Skeletal muscle tissue (tissue), 4 donors: ENCODE measurements around the gene DISP3. TPM values are rescaled to one million over a fixed set of nuclear protein-coding genes. Genes with fewer than 3 reads are reported as not detected.

Experiments used
- H3K27ac ChIP-seq: one replicate; pipeline ENCODE4 v1.7.0; 2013; ENCODE audit warnings: mild to moderate bottlenecking, low read depth, low read length, inconsistent platforms
- H3K27me3 ChIP-seq, 3 donors: one replicate each; pipeline ENCODE4 v1.7.0; 2013; ENCODE audit warnings: low read length in 3 of 3; ENCODE audit not compliant: control insufficient read depth in 3 of 3, insufficient read depth in 3 of 3
- H3K36me3 ChIP-seq, 3 donors: one replicate each; pipeline ENCODE4 v1.7.0; 2013; ENCODE audit warnings: low read length in 3 of 3; ENCODE audit not compliant: control insufficient read depth in 3 of 3, insufficient read depth in 3 of 3
- H3K4me1 ChIP-seq, 3 donors: one replicate each; pipeline ENCODE4 v1.7.0; 2013; ENCODE audit warnings: low read length in 3 of 3, mild to moderate bottlenecking in 3 of 3; ENCODE audit not compliant: control insufficient read depth in 3 of 3, insufficient read depth in 3 of 3
- H3K4me3 ChIP-seq, 3 donors: one replicate each; pipeline ENCODE4 v1.7.0; 2013; ENCODE audit warnings: low read length in 3 of 3
- H3K9ac ChIP-seq, 3 donors: one replicate each; pipeline ENCODE4 v1.7.0; 2013; ENCODE audit warnings: low read length in 3 of 3, mild to moderate bottlenecking in 3 of 3, moderate library complexity in 2 of 3, low read depth in 1 of 3
- H3K9me3 ChIP-seq, 3 donors: one replicate each; pipeline ENCODE4 v1.7.0; 2013; ENCODE audit warnings: low read length in 3 of 3; ENCODE audit not compliant: control insufficient read depth in 3 of 3
- total RNA-seq: library from RNA; depleted of rRNA; stranded (reverse); fragments of >200 nt; gene quantifications from one replicate; pipeline ENCODE4 v1.2.3, GENCODE V29; 2014
- donor health status: Osteomylitis.

Gene DISP3
- total RNA-seq, 1 donor from 2014 or later: not detected

DNA sequence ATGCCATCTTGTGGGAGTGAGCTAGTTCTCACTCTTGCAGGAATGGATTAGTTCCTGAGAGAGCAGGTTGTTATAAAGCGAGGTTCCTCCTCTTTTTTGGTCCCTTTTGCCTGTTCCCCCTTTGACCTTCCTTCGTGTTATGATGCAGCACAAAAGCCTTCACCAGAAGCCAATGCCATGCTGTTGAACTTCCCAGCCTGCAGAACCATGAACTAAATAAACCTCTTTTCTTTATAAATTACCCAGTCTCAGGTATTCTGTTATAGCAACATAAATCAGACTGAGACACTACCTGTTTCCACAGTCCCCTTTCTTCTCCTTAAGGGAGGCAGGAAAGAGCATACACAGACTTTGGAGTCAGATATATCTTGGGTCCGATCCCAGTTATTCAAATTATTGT, 25.6 kb downstream of the DISP3 start:
- Histone ChIP-seq H3K9me3 (peaks cover 5 to 11% (median 6%) of the 10 kb centered on the region in 3 donors), H3K9ac (no peak overlapping the region), H3K27ac (no peak overlapping the region)

DNA sequence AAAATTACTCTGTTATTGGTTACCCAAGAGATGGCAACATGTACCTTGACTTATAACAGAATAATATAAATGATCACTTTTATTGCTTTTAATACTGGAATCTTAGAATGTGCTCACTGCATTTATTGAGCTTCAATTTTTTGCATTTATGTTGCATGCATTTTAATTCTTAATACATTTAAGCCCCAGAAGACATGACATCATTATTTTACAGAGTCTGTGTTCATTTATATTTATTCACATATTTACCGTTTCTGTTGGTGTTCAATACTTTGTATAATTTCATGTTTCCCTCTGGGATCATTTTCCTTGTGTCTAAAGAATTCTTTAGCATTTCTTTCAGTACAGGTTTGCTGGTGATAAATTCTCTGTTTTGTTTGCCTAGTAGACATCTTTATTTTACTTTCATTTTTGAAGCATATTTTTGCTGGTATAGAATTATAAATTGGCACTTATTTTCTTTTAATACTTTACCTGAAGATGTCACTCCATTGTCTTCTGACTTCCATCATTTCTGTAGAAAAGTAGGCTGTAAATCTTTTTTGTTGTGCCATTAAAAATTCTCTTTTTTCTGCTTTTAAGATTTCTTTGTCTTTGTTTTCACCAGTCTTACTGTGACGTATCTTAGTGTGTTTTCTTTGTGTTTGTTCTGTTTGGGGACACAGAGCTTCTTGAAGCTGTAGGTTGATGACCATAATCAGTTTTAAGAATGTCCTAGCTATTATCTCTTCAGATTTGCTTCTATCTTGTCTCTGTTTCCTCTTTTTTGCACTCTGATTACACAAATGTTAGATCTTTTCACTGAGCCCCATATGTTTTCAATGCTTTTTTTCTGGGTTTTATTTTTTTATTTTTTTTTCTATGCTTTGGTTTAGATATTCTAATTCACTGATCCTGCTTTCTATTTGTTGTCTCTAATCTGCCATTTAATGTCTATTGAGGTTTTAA, 26.9 kb downstream of the DISP3 start:
- Histone ChIP-seq H3K9ac (no peak overlapping the region), H3K36me3 (no peaks in the 10 kb centered on the region), H3K27me3 (peaks cover 15 to 18% (median 18%) of the 10 kb centered on the region in 3 donors), H3K27ac (no peak overlapping the region), H3K4me1 (no peaks in the 10 kb centered on the region), H3K4me3 (no peak overlapping the region), H3K9me3 (peaks cover 5 to 11% (median 6%) of the 10 kb centered on the region in 3 donors)

More for the DNA sequence above, 25.6 kb downstream of the DISP3 start:
- no peak overlapping the region for H3K4me3 ChIP-seq
- H3K4me1 ChIP-seq: no peaks in the 10 kb centered on the region
- H3K36me3 ChIP-seq: no peaks in the 10 kb centered on the region
- peaks cover 25 to 29% (median 29%) of the 10 kb centered on the region in 3 donors for H3K27me3 ChIP-seq

- H3K9me3 ChIP-seq: peaks cover 5 to 11% (median 6%) of the 10 kb centered on the region in 3 donors
- H3K36me3 ChIP-seq: no peaks in the 10 kb centered on the region
- no peak overlapping the region for H3K9ac ChIP-seq
- H3K4me3 ChIP-seq: no peak overlapping the region
- peaks cover under 1 to 4% (median 4%) of the 10 kb centered on the region in 3 donors for H3K27me3 ChIP-seq
- no peaks in the 10 kb centered on the region for H3K4me1 ChIP-seq
- H3K27ac ChIP-seq: no peak overlapping the region
Observed at GRCh38 chr1:11507309-11507708, 28.4 kb downstream of the DISP3 start.

DNA sequence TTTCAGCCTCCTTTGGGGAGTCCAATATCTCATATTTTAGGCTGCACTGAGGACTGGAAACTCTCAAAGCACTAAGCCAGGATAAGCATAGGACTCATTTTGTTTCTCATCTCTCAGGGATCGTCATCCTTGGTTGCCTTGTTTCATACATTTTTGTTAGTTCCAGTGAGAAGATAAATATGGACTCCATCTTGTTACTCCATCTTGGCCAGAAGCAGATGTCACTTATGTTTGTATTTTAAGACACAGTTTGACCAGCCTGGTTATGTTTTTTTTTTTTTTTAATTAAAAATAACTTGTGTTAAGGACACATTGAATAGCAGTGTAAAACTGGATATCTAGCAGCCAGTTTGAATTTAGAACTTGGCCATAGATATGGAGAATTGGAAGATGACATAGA, 34.7 kb downstream of the DISP3 start:
- H3K27ac ChIP-seq: no peak overlapping the region
- no peaks in the 10 kb centered on the region for H3K9me3 ChIP-seq
- no peak overlapping the region for H3K9ac ChIP-seq
- H3K4me3 ChIP-seq: no peak overlapping the region
- H3K36me3 ChIP-seq: no peaks in the 10 kb centered on the region
- H3K4me1 ChIP-seq: no peaks in the 10 kb centered on the region
- peaks cover 3 to 15% (median 14%) of the 10 kb centered on the region in 3 donors for H3K27me3 ChIP-seq

GRCh38 chr1:11514366-11514765, 35.4 kb downstream of the DISP3 start:
- Histone ChIP-seq H3K27me3 (peaks cover 3 to 15% (median 14%) of the 10 kb centered on the region in 3 donors), H3K9ac (no peak overlapping the region), H3K36me3 (no peaks in the 10 kb centered on the region)

GRCh38 chr1:11515368-11516300, 36.7 kb downstream of the DISP3 start:
- H3K9ac ChIP-seq: no peak overlapping the region
- no peaks in the 10 kb centered on the region for H3K9me3 ChIP-seq
- H3K4me3 ChIP-seq: no peak overlapping the region
- no peak overlapping the region for H3K27ac ChIP-seq
- no peaks in the 10 kb centered on the region for H3K4me1 ChIP-seq
- no peaks in the 10 kb centered on the region for H3K36me3 ChIP-seq
- peaks cover 3 to 15% (median 14%) of the 10 kb centered on the region in 3 donors for H3K27me3 ChIP-seq

More at GRCh38 chr1:11514366-11514765, 35.4 kb downstream of the DISP3 start:
- Histone ChIP-seq H3K9me3 (no peaks in the 10 kb centered on the region), H3K27ac (no peak overlapping the region), H3K4me1 (no peaks in the 10 kb centered on the region), H3K4me3 (no peak overlapping the region)

GRCh38 chr1:11516961-11517635, 38.1 kb downstream of the DISP3 start:
- no peaks in the 10 kb centered on the region for H3K9me3 ChIP-seq
- peaks cover 3 to 15% (median 14%) of the 10 kb centered on the region in 3 donors for H3K27me3 ChIP-seq
- no peak overlapping the region for H3K9ac ChIP-seq
- no peaks in the 10 kb centered on the region for H3K36me3 ChIP-seq
- no peak overlapping the region for H3K4me3 ChIP-seq
- no peak overlapping the region for H3K27ac ChIP-seq
- no peaks in the 10 kb centered on the region for H3K4me1 ChIP-seq

DNA sequence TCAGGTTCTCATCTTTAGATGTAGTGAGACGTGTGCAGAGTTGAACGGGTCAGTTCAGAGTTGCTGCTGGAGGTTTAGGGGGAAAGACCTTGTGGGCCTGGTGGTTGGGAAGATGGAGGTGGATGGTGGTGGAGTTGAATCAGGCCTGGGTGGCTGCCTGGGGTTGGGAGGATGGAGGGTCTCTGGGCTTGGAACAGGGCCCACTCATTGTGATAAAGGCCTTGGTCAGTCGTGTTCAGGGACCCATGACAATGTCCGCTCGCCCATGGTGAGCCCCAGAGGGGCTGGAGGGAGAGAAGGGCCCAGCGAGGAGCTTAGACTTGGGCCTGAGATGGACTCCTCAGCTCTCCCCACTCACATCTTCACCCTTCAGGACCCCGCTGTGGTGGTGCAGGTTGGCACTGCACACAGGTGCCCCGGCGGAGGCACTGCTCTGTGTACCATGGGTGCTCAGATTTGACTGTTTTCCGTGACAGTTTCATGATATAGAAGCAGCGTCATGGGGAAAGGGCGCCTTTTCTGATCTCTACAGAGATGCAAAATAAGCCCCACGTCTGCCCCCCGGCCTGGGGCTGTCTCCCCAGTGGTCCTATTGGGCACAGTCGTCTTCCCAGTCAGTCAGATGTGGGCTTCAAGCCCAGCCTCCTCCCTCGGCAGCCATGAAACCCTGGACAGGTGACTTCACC, 39.2 kb downstream of the DISP3 start:
- no peak overlapping the region for H3K9ac ChIP-seq
- no peaks in the 10 kb centered on the region for H3K9me3 ChIP-seq
- no peaks in the 10 kb centered on the region for H3K4me1 ChIP-seq
- H3K4me3 ChIP-seq: no peak overlapping the region
- no peaks in the 10 kb centered on the region for H3K36me3 ChIP-seq
- H3K27ac ChIP-seq: no peak overlapping the region
- H3K27me3 ChIP-seq: peaks cover 3 to 15% (median 14%) of the 10 kb centered on the region in 3 donors
